ENCODE results near the gene PEX26. TPM values are rescaled to one million over a fixed set of nuclear protein-coding genes. Genes with fewer than 3 reads are reported as not detected.

The PEX26 gene
- total and polyA plus RNA-seq, 2 of the 13 experiments (the other 11 are each of a cell fraction or from before 2014, with no cell fraction given) = 10.6 to 25.1 TPM

GRCh38 chr22:18066181-18066859 lies 11.5 kb upstream of the PEX26 start (continued):
- TF ChIP-seq PAXIP1 (CRISPR knock-in tag; conservative IDR thresholded peaks at IDR 0.05) (peak; percentile 37; the same call in 1 of the 2 replicates), SKI (IDR thresholded peaks at IDR 0.05; ENCODE audit: partially characterized antibody) (no peak), RXRA (CRISPR knock-in tag; IDR thresholded peaks at IDR 0.05) (0 out of 2 replicates have a peak, but pooled peaks have one; percentile 21), ZNF772 (CRISPR knock-in tag; IDR thresholded peaks at IDR 0.05) (0 out of 2 replicates have a peak, but pooled peaks have one; percentile 39), TSC22D2 (CRISPR knock-in tag; IDR thresholded peaks at IDR 0.05; ENCODE audit: borderline replicate concordance) (no peak), NR2F6 (IDR thresholded peaks at IDR 0.05) (peak; percentile 79), NR2F6 (CRISPR knock-in tag; IDR thresholded peaks at IDR 0.05) (peak; percentile 87), TBX2 (CRISPR knock-in tag; IDR thresholded peaks at IDR 0.05; ENCODE audit: borderline replicate concordance) (peak; percentile 46; the same call in 1 of the 2 replicates), SAP130 (CRISPR knock-in tag; IDR thresholded peaks at IDR 0.05; ENCODE audit: low read depth) (peak; percentile 55), ELF1 (CRISPR knock-in tag; IDR thresholded peaks at IDR 0.05) (peak; percentile 55; the same call in 1 of the 2 replicates), NR2C2 (CRISPR knock-in tag; IDR thresholded peaks at IDR 0.05; ENCODE audit: borderline replicate concordance) (peak; percentile 21; the same call in 1 of the 2 replicates), ZNF652 (CRISPR knock-in tag; IDR thresholded peaks at IDR 0.05; ENCODE audit: borderline replicate concordance, low read depth) (peak; percentile 33; the same call in 1 of the 2 replicates), SALL1 (CRISPR knock-in tag; IDR thresholded peaks at IDR 0.05) (peak; percentile 24; the same call in 1 of the 2 replicates), MAX (IDR thresholded peaks at IDR 0.05) (no peak), ZNF556 (CRISPR knock-in tag; IDR thresholded peaks at IDR 0.05; ENCODE audit: borderline replicate concordance) (no peak), NR2F2 (IDR thresholded peaks at IDR 0.05; ENCODE audit: borderline replicate concordance, low read depth) (peak; percentile 76), PPARG (CRISPR knock-in tag; conservative IDR thresholded peaks at IDR 0.05) (peak; percentile 83), RXRB (CRISPR knock-in tag; IDR thresholded peaks at IDR 0.05; ENCODE audit: borderline replicate concordance) (peak; percentile 64), HNRNPL (IDR thresholded peaks at IDR 0.05; ENCODE audit: low read depth, low read length) (peak; percentile 68; the same call in 1 of the 2 replicates), KDM5B (CRISPR knock-in tag; IDR thresholded peaks at IDR 0.05; ENCODE audit: borderline replicate concordance) (no peak)
